HepG2 (cell line): ENCODE measurements around the gene POU5F1. TPM values are rescaled to one million over a fixed set of nuclear protein-coding genes. Genes with fewer than 3 reads are reported as not detected.

Source experiments
- CHCHD3 ChIP-seq: sonication (generic); formaldehyde crosslinking; IDR thresholded peaks from 2 replicates; pipeline ENCODE4 v1.8.0; 2022; ENCODE audit warnings: mild to moderate bottlenecking, missing genetic modification reagents, moderate library complexity
- HNF4G ChIP-seq, 2 experiments: sonication (generic) in 1 of 2; formaldehyde crosslinking in 1 of 2; IDR thresholded peaks; 2 replicates each; pipeline versions ENCODE4 v1.4.0 to v1.6.1; 2011 to 2020; ENCODE audit warnings: borderline replicate concordance in 2 of 2, low read depth in 2 of 2, mild to moderate bottlenecking in 2 of 2, low read length in 1 of 2, missing genetic modification reagents in 1 of 2, moderate library complexity in 1 of 2
- KLF16 ChIP-seq, 2 experiments: sonication (generic) in 1 of 2; formaldehyde crosslinking in 1 of 2; IDR thresholded peaks; 2 replicates each; pipeline versions ENCODE4 v1.6.1 to v1.8.0; 2016 to 2023; ENCODE audit warnings: missing genetic modification reagents in 2 of 2, missing compliant biosample characterization in 1 of 2
- THAP11 ChIP-seq: IDR thresholded peaks from 2 replicates; pipeline ENCODE4 v1.6.1; 2016; ENCODE audit warnings: missing biosample characterization, missing genetic modification reagents
- U2AF1 ChIP-seq: fragments of 200-400 bp; formaldehyde crosslinking; optimal IDR thresholded peaks from 2 replicates; pipeline ENCODE3; 2017; ENCODE audit warnings: mild to moderate bottlenecking, low read depth, low read length
- ZNF180 ChIP-seq: sonication (generic); formaldehyde crosslinking; IDR thresholded peaks from 2 replicates; pipeline ENCODE4 v1.4.0; 2020; ENCODE audit warnings: low read depth, missing genetic modification reagents, borderline replicate concordance
- ZNF337 ChIP-seq: sonication (generic); formaldehyde crosslinking; IDR thresholded peaks from 2 replicates; pipeline ENCODE4 v1.5.1; 2020; ENCODE audit warnings: missing genetic modification reagents, low read depth, mild to moderate bottlenecking, borderline replicate concordance
- ZNF33B ChIP-seq: sonication (generic); formaldehyde crosslinking; IDR thresholded peaks from 2 replicates; pipeline ENCODE4 v1.5.1; 2020; ENCODE audit warnings: mild to moderate bottlenecking, missing genetic modification reagents
- ZNF607 ChIP-seq: sonication (generic); formaldehyde crosslinking; IDR thresholded peaks from 2 replicates; pipeline ENCODE4 v1.5.1; 2020; ENCODE audit warnings: missing genetic modification reagents, mild to moderate bottlenecking, borderline replicate concordance
- ZNF83 ChIP-seq: sonication (generic); formaldehyde crosslinking; IDR thresholded peaks from 2 replicates; pipeline ENCODE4 v1.4.0; 2020; ENCODE audit warnings: missing genetic modification reagents, mild to moderate bottlenecking, borderline replicate concordance
- polyA plus RNA-seq, 8 experiments: library from polyadenylated mRNA; depleted of rRNA in 3 of 8; stranded (reverse) in 7 of 8; unstranded in 1 of 8; fragments of >200 nt; fragmentation: Illumina TruSeq in 4 of 8; extraction: Trizol in 4 of 8; gene quantifications; 2 replicates each; pipeline versions ENCODE4 v1.2.1 to v1.2.3, GENCODE V29; 2011 to 2016; ENCODE audit warnings: low read depth in 4 of 8, missing spikeins in 1 of 8, mixed read lengths in 1 of 8; ENCODE audit not compliant: insufficient read depth in 1 of 8
- total RNA-seq, 5 experiments: library from RNA; depleted of rRNA; stranded (reverse); fragments of >200 nt; fragmentation: Illumina TruSeq; extraction: Trizol; gene quantifications; 2 replicates each; pipeline ENCODE4 v1.2.3, GENCODE V29; 2016; ENCODE audit warnings: low read depth in 1 of 5
- TF ChIP-seq, protein P1 (sequence below): sonication (generic); formaldehyde crosslinking; IDR thresholded peaks from 2 replicates; pipeline ENCODE4 v1.5.1; 2020; ENCODE audit warnings: missing genetic modification reagents, mild to moderate bottlenecking, borderline replicate concordance
- TF ChIP-seq, protein P2 (sequence below): sonication (generic); formaldehyde crosslinking; IDR thresholded peaks from 2 replicates; pipeline ENCODE4 v1.8.0; 2022; ENCODE audit warnings: mild to moderate bottlenecking, missing genetic modification reagents, moderate library complexity
- TF ChIP-seq, protein P3 (sequence below): IDR thresholded peaks from 2 replicates; pipeline ENCODE4 v1.6.1; 2018; ENCODE audit warnings: missing genetic modification reagents, mild to moderate bottlenecking, missing compliant biosample characterization
- TF ChIP-seq, protein P4 (sequence below): sonication (generic); formaldehyde crosslinking; conservative IDR thresholded peaks from 2 replicates; pipeline ENCODE4 v1.8.1; 2023; ENCODE audit warnings: missing genetic modification reagents
- TF ChIP-seq, protein P5 (sequence below): sonication (generic); formaldehyde crosslinking; IDR thresholded peaks from 2 replicates; pipeline ENCODE4 v1.4.0; 2020; ENCODE audit warnings: missing genetic modification reagents, mild to moderate bottlenecking, borderline replicate concordance

POU5F1 gene
- total and polyA plus RNA-seq, 2 of the 13 experiments (the other 11 are each of a cell fraction or from before 2014, with no cell fraction given) = 2.5 to 7.2 TPM

DNA sequence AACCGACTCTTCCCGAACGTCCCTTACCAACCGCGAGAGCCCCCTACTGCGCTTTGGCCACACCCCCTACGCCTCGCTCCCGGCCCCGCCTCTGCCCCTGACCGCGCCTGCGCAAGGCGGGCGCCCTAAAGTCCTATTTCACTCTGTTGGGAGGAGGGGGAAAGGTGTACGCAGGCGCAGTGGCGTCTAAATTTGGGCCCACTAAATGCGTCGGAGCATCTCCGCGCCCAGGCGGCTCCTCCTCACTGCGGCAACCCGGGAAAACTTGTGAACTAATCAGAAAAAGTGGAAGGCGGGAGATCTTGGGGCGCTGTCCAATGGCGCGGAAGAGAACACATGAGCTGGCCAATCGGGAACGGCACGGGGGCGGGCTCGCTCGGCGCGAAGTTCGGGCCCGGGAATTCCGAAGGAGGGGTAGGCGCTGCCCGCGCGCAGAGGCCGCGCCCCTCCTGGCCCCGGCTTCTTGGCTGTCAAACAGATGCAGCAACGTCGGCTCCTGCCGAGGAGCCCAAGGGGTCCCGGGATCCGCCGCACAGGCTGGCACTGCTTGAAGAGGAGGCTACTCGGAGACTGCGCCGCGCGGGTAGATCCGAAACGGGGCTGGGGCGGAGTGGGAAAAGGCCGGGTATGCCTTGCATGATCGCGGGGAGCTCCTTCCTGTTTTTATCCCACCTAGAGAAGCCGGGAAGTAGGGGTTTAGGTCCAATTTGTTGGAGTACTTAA lies 12.2 kb downstream of the POU5F1 start, which contains the start of gene TCF19 (continued):
- TF ChIP-seq ZNF607 (CRISPR knock-in tag) (peak; percentile 78; the same call in 1 of the 2 replicates), U2AF1 (peak; percentile 16), KLF16 (CRISPR knock-in tag; IDR thresholded peaks at IDR 0.05) (peak in 1 of 2 experiments; percentile 88; a peak in 1 of 4 replicates), ZNF180 (CRISPR knock-in tag) (no peak), ZNF83 (peak; percentile 2; the same call in 1 of the 2 replicates), THAP11 (CRISPR knock-in tag) (peak; percentile 49), CHCHD3 (CRISPR knock-in tag) (0 out of 2 replicates have a peak, but pooled peaks have one; percentile 18), ZNF33B (CRISPR knock-in tag) (peak; percentile 50; the same call in 1 of the 2 replicates), HNF4G (IDR thresholded peaks at IDR 0.05; ENCODE audit: borderline replicate concordance, low read depth, low read length) (peak; percentile 76; the same call in 1 of the 2 replicates), HNF4G (CRISPR knock-in tag; IDR thresholded peaks at IDR 0.05; ENCODE audit: borderline replicate concordance, low read depth) (no peak), ZNF337 (CRISPR knock-in tag) (0 out of 2 replicates have a peak, but pooled peaks have one; percentile 61)
- TF ChIP-seq, protein P1, sequence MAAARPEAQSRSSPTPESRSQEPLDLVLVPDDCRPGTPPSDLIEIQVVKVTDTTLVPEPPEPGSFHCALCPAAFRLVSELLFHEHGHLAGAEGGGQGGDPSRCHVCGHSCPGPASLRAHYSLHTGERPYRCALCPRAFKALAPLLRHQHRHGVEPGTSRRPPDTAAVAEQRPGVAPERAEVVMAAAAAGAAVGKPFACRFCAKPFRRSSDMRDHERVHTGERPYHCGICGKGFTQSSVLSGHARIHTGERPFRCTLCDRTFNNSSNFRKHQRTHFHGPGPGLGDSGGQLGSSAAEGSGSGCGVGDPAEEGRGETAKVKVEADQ (CRISPR knock-in tag) = peak; percentile 55; the same call in 1 of the 2 replicates
- TF ChIP-seq, protein P2, sequence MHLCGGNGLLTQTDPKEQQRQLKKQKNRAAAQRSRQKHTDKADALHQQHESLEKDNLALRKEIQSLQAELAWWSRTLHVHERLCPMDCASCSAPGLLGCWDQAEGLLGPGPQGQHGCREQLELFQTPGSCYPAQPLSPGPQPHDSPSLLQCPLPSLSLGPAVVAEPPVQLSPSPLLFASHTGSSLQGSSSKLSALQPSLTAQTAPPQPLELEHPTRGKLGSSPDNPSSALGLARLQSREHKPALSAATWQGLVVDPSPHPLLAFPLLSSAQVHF (CRISPR knock-in tag) = peak; percentile 49
- TF ChIP-seq, protein P3, sequence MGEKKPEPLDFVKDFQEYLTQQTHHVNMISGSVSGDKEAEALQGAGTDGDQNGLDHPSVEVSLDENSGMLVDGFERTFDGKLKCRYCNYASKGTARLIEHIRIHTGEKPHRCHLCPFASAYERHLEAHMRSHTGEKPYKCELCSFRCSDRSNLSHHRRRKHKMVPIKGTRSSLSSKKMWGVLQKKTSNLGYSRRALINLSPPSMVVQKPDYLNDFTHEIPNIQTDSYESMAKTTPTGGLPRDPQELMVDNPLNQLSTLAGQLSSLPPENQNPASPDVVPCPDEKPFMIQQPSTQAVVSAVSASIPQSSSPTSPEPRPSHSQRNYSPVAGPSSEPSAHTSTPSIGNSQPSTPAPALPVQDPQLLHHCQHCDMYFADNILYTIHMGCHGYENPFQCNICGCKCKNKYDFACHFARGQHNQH (CRISPR knock-in tag) = peak; percentile 44; the same call in 1 of the 2 replicates
- TF ChIP-seq, protein P4, sequence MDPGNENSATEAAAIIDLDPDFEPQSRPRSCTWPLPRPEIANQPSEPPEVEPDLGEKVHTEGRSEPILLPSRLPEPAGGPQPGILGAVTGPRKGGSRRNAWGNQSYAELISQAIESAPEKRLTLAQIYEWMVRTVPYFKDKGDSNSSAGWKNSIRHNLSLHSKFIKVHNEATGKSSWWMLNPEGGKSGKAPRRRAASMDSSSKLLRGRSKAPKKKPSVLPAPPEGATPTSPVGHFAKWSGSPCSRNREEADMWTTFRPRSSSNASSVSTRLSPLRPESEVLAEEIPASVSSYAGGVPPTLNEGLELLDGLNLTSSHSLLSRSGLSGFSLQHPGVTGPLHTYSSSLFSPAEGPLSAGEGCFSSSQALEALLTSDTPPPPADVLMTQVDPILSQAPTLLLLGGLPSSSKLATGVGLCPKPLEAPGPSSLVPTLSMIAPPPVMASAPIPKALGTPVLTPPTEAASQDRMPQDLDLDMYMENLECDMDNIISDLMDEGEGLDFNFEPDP = no peak
- TF ChIP-seq, protein P5, sequence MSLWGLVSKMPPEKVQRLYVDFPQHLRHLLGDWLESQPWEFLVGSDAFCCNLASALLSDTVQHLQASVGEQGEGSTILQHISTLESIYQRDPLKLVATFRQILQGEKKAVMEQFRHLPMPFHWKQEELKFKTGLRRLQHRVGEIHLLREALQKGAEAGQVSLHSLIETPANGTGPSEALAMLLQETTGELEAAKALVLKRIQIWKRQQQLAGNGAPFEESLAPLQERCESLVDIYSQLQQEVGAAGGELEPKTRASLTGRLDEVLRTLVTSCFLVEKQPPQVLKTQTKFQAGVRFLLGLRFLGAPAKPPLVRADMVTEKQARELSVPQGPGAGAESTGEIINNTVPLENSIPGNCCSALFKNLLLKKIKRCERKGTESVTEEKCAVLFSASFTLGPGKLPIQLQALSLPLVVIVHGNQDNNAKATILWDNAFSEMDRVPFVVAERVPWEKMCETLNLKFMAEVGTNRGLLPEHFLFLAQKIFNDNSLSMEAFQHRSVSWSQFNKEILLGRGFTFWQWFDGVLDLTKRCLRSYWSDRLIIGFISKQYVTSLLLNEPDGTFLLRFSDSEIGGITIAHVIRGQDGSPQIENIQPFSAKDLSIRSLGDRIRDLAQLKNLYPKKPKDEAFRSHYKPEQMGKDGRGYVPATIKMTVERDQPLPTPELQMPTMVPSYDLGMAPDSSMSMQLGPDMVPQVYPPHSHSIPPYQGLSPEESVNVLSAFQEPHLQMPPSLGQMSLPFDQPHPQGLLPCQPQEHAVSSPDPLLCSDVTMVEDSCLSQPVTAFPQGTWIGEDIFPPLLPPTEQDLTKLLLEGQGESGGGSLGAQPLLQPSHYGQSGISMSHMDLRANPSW (CRISPR knock-in tag) = peak; percentile 47; the same call in 1 of the 2 replicates
